ENCODE measurements around the gene SYNPO2.
A peak's percentile ranks its signal among the peaks of the same experiment; 100 is the strongest.
"Not testable (repeated sequence)": the region's sequence is repeated elsewhere in the genome, so short reads cannot be mapped to it uniquely, and the experiment has no call there.

The SYNPO2 gene

DNA sequence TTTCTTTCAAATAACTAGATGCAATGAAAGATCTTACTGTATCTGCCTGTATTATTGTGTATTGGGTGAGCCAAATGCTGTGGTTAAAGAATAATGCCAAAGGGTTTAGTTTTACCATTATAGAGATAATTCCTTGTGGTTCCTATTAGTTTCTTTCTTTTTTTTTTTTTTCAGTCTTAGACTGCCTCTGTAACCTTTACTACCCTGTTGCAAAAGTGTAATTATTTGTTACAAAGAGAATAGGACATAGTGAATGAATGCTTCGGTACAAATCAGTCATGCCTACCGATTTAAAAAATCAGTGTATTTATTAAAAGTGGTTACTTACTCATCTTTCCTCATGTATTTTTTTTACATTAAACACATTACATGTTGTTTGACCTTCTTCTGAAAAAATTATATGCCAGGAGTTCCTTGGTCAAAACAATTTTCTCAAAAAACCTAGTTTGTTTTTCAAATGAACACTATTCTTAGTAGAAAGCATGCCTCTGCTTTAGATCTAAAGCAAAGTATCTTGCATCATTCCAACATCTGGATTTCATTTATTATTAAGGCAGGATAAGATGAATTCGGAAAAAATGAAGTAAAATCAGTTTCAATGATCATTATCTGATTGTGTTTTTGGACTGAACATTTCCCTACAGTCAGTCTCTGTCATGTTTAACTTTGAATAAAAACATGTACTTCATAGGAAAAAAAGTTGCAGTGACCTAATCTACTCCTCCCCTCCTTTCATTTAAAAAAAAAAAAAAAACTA lies 21.2 kb upstream of the SYNPO2 start:
- TF ChIP-seq, protein P1, sequence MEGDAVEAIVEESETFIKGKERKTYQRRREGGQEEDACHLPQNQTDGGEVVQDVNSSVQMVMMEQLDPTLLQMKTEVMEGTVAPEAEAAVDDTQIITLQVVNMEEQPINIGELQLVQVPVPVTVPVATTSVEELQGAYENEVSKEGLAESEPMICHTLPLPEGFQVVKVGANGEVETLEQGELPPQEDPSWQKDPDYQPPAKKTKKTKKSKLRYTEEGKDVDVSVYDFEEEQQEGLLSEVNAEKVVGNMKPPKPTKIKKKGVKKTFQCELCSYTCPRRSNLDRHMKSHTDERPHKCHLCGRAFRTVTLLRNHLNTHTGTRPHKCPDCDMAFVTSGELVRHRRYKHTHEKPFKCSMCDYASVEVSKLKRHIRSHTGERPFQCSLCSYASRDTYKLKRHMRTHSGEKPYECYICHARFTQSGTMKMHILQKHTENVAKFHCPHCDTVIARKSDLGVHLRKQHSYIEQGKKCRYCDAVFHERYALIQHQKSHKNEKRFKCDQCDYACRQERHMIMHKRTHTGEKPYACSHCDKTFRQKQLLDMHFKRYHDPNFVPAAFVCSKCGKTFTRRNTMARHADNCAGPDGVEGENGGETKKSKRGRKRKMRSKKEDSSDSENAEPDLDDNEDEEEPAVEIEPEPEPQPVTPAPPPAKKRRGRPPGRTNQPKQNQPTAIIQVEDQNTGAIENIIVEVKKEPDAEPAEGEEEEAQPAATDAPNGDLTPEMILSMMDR (IDR thresholded peaks at IDR 0.05; ENCODE audit: low read depth, low read length) = no peak
- DNase-seq (ENCODE audit: extremely low read depth, low read depth) = peak; percentile 52

DNA sequence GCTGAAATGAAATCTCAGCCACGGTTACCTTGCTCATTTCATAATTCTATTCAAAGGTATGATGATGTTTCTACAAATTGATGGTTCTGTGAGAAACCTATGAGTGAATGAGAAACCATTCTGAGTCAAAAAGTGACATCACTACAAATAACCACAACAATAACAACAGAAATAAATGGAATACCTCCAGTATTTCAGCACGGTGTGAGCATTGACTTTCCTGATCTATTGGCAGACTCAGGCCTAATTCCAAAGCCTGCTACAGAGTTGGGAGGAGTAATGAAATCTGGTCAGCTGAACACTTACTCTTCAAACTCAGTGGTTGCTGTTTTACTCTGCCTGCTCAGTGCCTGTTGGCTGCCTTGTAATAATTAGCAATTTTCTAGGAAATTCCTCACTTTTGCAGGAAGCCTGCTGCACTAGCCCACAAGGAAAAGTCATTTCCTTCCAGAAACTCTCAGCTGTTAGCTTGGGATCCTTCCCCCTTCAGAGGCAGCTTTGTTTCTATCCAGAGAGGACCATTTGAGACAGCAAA lies 18.8 kb upstream of the SYNPO2 start:
- TF ChIP-seq, protein P1 (IDR thresholded peaks at IDR 0.05; ENCODE audit: low read depth, low read length) = no peak
- DNase-seq (ENCODE audit: extremely low read depth, low read depth) = no peak

DNA sequence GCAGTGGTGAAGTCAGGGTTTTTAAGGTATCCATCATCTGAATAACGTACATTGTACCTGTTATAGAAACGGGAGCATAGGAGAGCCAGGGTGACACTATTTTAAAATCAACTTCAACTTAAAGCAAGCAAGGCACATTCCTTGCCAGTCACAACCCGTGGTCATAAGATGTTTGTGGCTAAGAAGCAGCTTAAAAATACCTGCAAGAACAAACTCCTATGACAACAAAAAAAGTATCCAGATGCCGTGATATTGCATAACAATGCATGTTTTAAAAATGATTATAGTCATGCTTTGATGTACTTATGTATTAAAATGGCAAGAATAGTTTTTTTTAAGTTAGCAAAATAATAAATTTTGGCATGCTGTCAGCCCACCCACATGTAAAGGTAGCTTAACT lies 16.5 kb upstream of the SYNPO2 start:
- no peak for DNase-seq (ENCODE audit: extremely low read depth, low read depth)
- TF ChIP-seq, protein P1 (IDR thresholded peaks at IDR 0.05; ENCODE audit: low read depth, low read length) = no peak

DNA sequence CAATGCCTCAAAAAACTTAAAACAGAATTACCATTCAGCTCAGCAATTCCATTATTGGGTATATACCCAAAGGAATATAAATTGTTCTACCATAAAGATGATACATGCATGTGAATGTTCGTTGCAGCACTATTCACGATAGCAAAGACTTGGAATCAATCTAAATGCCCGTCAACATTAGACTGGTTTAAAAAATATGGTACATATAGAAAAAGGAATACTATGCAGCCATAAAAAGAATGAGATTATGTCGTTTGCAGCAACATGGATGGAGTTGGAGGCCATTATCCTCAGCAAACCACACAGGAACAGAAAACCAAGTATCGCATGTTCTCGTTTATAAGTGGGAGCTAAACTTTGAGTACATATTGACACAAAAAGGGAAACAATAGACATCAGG lies 10.9 kb upstream of the SYNPO2 start:
- DNase-seq (ENCODE audit: extremely low read depth, low read depth) = no peak
- TF ChIP-seq, protein P1 (IDR thresholded peaks at IDR 0.05; ENCODE audit: low read depth, low read length) = no peak

DNA sequence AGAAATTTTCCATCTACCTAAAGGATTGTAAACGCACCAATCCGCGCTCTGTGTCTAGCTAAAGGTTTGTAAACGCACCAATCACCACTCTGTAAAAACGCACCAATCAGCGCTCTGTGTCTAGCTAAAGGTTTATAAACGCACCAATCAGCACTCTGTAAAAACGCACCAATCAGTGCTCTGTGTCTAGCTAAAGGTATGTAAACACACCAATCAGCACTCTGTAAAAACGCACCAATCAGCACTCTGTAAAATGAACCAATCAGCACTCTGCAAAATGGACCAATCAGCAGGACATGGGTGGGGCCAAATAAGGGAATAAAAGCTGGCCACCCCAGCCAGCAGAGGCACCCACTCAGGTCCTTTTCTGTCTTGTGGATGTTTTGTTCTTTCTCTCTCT lies 10.1 kb upstream of the SYNPO2 start:
- not testable (repeated sequence) for DNase-seq (ENCODE audit: extremely low read depth, low read depth)

DNA sequence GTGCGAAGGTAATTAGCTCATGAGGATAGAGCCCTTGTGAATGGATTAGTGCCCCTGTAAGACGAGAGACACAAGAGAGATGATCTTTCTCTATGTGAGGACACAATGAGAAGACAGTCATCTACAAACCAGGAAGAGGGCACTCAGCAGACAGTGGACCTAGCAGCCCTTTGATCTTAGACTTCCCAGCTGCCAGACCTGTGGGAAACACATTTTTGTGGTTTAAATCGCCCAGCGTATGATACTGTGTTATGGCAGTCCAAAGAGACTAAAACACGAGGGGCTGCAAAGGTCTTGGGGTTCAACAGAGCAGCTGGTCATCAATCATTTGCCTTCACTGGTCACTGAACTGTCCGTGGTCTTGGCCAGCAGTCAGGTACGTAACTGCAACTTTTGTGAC lies 9.2 kb upstream of the SYNPO2 start:
- DNase-seq (ENCODE audit: extremely low read depth, low read depth) = no peak
- TF ChIP-seq, protein P1 (IDR thresholded peaks at IDR 0.05; ENCODE audit: low read depth, low read length) = no peak

DNA sequence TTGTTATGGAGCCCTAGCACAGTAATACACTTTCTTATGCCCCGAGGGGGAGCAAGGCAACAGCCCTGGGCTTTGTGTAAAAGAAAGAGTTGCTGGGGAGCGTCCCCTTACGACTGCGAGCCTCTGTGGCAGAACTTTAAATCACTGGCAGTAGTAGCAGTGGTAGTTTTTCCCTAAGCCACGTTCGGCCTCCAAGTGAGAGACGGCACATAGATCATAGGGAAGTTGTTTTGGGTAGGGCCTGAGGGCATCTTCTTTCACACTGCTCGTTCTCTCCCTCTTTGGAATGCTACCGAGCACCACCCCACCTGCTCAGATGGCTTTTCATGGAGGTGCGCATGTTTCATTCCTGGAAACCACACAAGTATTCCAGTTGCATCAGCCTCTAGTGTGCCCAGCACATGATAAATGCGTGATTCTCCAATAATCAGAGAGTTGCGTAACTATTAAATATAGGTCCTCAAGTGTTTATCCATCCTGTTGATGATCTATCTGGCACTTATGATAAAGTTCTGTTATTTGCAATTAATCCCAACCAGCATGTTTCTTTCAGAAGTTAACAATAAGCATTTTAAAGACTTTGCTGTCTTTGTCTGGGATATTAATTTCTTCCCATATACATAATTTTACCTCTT lies 7.0 kb upstream of the SYNPO2 start:
- TF ChIP-seq, protein P1 (IDR thresholded peaks at IDR 0.05; ENCODE audit: low read depth, low read length) = no peak
- DNase-seq (ENCODE audit: extremely low read depth, low read depth) = no peak

All from AG09319 (cell line).